Measurements from ENCODE around the gene MCRIP2. TPM values are rescaled to one million over a fixed set of nuclear protein-coding genes. Genes with fewer than 3 reads are reported as not detected.

MCRIP2 gene
- total and polyA plus RNA-seq, 2 of the 8 experiments (the other 6 are each of a cell fraction or from before 2014, with no cell fraction given) = 45.4 to 75.5 TPM

- no peak overlapping the region for H2AFZ ChIP-seq (ENCODE audit: low read length)
- peaks cover 14 to 44% (median 33%) of the 10 kb centered on the region in 4 experiments for H3K36me3 ChIP-seq (ENCODE audit: control insufficient read depth in 2 of 4, insufficient read depth in 4 of 4, low read length in 3 of 4)
- H2BK20ac ChIP-seq (ENCODE audit: low read length) = no peak overlapping the region
- H4K8ac ChIP-seq (ENCODE audit: extremely low read depth, insufficient read depth, low read length) = no peak overlapping the region
- no peak overlapping the region for H2AK5ac ChIP-seq (ENCODE audit: low read depth, low read length)
- peaks cover 0 to 11% of the 10 kb centered on the region in 2 experiments; a peak in 1 of 4 replicates for H3K79me2 ChIP-seq (ENCODE audit: control insufficient read depth in 1 of 2, insufficient read depth in 2 of 2, low read length in 2 of 2)
- no peak overlapping the region for H4K91ac ChIP-seq (replicated peaks; ENCODE audit: insufficient read length, low read length)
- peaks cover 0 to 29% (median 25%) of the 10 kb centered on the region in 4 experiments; a peak in 6 of 7 replicates for H3K4me1 ChIP-seq (replicated peaks in 1 of 4; ENCODE audit: control insufficient read depth in 3 of 4, insufficient read depth in 4 of 4, low read length in 3 of 4)
- H3K4ac ChIP-seq (replicated peaks; ENCODE audit: insufficient read length, low read depth, low read length) = no peak overlapping the region
- H3K27me3 ChIP-seq (replicated peaks in 1 of 4; ENCODE audit: control insufficient read depth in 3 of 4, extremely low read depth in 1 of 4, insufficient read depth in 3 of 4, low read length in 3 of 4) = peaks cover 0 to 2% (median 0%) of the 10 kb centered on the region in 4 experiments; a peak in 2 of 7 replicates
- no peak overlapping the region for H3K4me2 ChIP-seq (ENCODE audit: insufficient read depth in 1 of 2, low read depth in 2 of 2, low read length in 2 of 2)
- no peak overlapping the region for H2BK15ac ChIP-seq (ENCODE audit: low read length)
- ChIA-PET CTCF (ENCODE audit: partially characterized antibody) (interaction anchor here (0.9 to 12.0 kb wide), 8 partner anchors 13 to 281 kb away, joined by 3 to 75 read pairs (median 4); partner anchors contain the start of genes CIAO3 and WDR24), POLR2A (ENCODE audit: partially characterized antibody) (interaction anchor here (0.7 to 17.4 kb wide), 8 partner anchors 5 to 44 kb away, joined by 3 to 214 read pairs (median 6); partner anchors contain the start of genes JMJD8, METRN, RHBDL1 and RHOT2)
- no peak overlapping the region for H3K18ac ChIP-seq (ENCODE audit: extremely low read depth, low read length)
- H3K23ac ChIP-seq (ENCODE audit: insufficient read length) = no peak overlapping the region
- FAIRE-seq (no peak), DNase-seq (ENCODE audit: low read depth in 1 of 2, low spot score in 2 of 2) (no peak)
- H3K9me3 ChIP-seq (ENCODE audit: insufficient read depth in 2 of 2, low read depth in 1 of 2, low read length in 1 of 2) = no peaks in the 10 kb centered on the region
- no peak overlapping the region for H3K56ac ChIP-seq (replicated peaks; ENCODE audit: insufficient read length, low read depth, low read length)
- no peak overlapping the region for H3K9ac ChIP-seq (replicated peaks in 1 of 4; ENCODE audit: extremely low read depth in 1 of 4, low read depth in 3 of 4, low read length in 3 of 4)
- H3K27ac ChIP-seq (ENCODE audit: low read depth, low read length) = no peak overlapping the region
- H4K20me1 ChIP-seq (replicated peaks in 1 of 2; ENCODE audit: control insufficient read depth in 1 of 2, insufficient read depth in 2 of 2, low read length in 2 of 2) = peaks cover 5 to 28% of the 10 kb centered on the region in 2 experiments
- no peak overlapping the region for H2BK12ac ChIP-seq (ENCODE audit: low read depth, low read length)
- H2BK120ac ChIP-seq (replicated peaks; ENCODE audit: low read depth, low read length) = no peak overlapping the region
- H3K14ac ChIP-seq (ENCODE audit: insufficient read length) = no peak overlapping the region
- no peak overlapping the region for H2BK5ac ChIP-seq (ENCODE audit: low read depth, low read length)
- no peak overlapping the region for H3K4me3 ChIP-seq (ENCODE audit: extremely low read depth in 1 of 4, insufficient read depth in 2 of 4, low read depth in 3 of 4, low read length in 4 of 4)
- H3K79me1 ChIP-seq (ENCODE audit: low read depth, low read length) = peaks cover 11% of the 10 kb centered on the region
- no peak overlapping the region for H4K5ac ChIP-seq (ENCODE audit: insufficient read length, low read depth, low read length)
- H3K23me2 ChIP-seq (ENCODE audit: low read depth, low read length) = peaks cover 12% of the 10 kb centered on the region
- WGBS, 2 experiments (ENCODE audit: extremely low coverage in 1 of 2, insufficient coverage in 1 of 2, insufficient read length in 1 of 2, insufficient replicate concordance in 2 of 2, low coverage in 1 of 2, low lambda C conversion rate in 2 of 2, missing lambda C conversion rate in 1 of 2) = 95% methylated on average over 18 of the region's 18 CpGs; no CpG with 5 or more reads in 1 of the 2 experiments
- TF ChIP-seq E2F6 (IDR thresholded peaks at IDR 0.05) (no peak), POLR2A (IDR thresholded peaks at IDR 0.05; ENCODE audit: control extremely low read depth in 1 of 2, low read depth in 2 of 2, low read length in 2 of 2) (no peak), TEAD4 (IDR thresholded peaks at IDR 0.05; ENCODE audit: low read depth, low read length) (no peak), SIRT6 (IDR thresholded peaks at IDR 0.05; ENCODE audit: low read length) (no peak), BRCA1 (IDR thresholded peaks at IDR 0.05; ENCODE audit: low read depth, low read length) (no peak), PHF8 (conservative IDR thresholded peaks at IDR 0.05; ENCODE audit: low read depth, low read length) (no peak), RXRA (IDR thresholded peaks at IDR 0.05; ENCODE audit: insufficient read depth, low read depth, low read length) (no peak), SAP30 (IDR thresholded peaks at IDR 0.05; ENCODE audit: insufficient read depth, insufficient replicate concordance, low read length) (no peak), SIN3A (conservative IDR thresholded peaks at IDR 0.05 in 1 of 2, IDR thresholded peaks at IDR 0.05 in 1 of 2; ENCODE audit: low read depth in 1 of 2, low read length in 2 of 2) (no peak), MAFK (IDR thresholded peaks at IDR 0.05; ENCODE audit: low read depth, low read length) (no peak), CEBPB (IDR thresholded peaks at IDR 0.05; ENCODE audit: low read depth, low read length) (no peak), EP300 (IDR thresholded peaks at IDR 0.05; ENCODE audit: borderline replicate concordance in 1 of 2, low read depth in 2 of 2, low read length in 2 of 2) (no peak)
Measured at GRCh38 chr16:673399-673991, 31.9 kb downstream of the MCRIP2 start.

Data from H1 (cell line).